Stomach (tissue), 9 donors: ENCODE data around the gene LTA. TPM values are rescaled to one million over a fixed set of nuclear protein-coding genes. Genes with fewer than 3 reads are reported as not detected.

Experiments used
- DNase-seq, 2 donors: peaks; one replicate each; pipeline versions ENCODE4 v3.0.0 to v3.0.0-alpha.2; 2013 to 2019
- H3K27ac ChIP-seq, 5 donors: fragments of 200-600 bp in 4 of 5; sonication (generic) in 4 of 5; one replicate each; pipeline ENCODE4 v1.5.1; 2013 to 2019; ENCODE audit warnings: mild to moderate bottlenecking in 1 of 5, moderate library complexity in 1 of 5
- H3K27me3 ChIP-seq, 3 donors: fragments of 200-600 bp; sonication (generic); one replicate each; pipeline ENCODE4 v1.5.1; 2017 to 2019; ENCODE audit warnings: mixed run types in 1 of 3
- H3K36me3 ChIP-seq, 4 donors: fragments of 200-600 bp; sonication (generic); 1 replicate in 3 of 4; 2 replicates in 1 of 4; pipeline ENCODE4 v1.5.1; 2016 to 2019
- H3K4me1 ChIP-seq, 4 donors: fragments of 200-600 bp; sonication (generic); one replicate each; pipeline ENCODE4 v1.5.1; 2016 to 2019
- H3K4me3 ChIP-seq, 4 donors: fragments of 200-600 bp; sonication (generic) in 3 of 4; one replicate each; pipeline ENCODE4 v1.5.1; 2016 to 2019; ENCODE audit warnings: mild to moderate bottlenecking in 1 of 4
- H3K9me3 ChIP-seq, 4 donors: fragments of 200-600 bp; sonication (generic); one replicate each; pipeline ENCODE4 v1.5.1; 2016 to 2019
- CTCF ChIP-seq, 7 experiments: fragments of 450-650 bp in 4 of 7; fragments of 200-600 bp in 3 of 7; sonication (generic) in 3 of 7; IDR thresholded peaks; one replicate each; pipeline ENCODE4 v1.5.1; 2016 to 2019; ENCODE audit warnings: antibody characterized with exemption in 7 of 7, control low read depth in 2 of 7, mild to moderate bottlenecking in 1 of 7
- EP300 ChIP-seq: sonication (generic); formaldehyde crosslinking; IDR thresholded peaks from one replicate; pipeline ENCODE4 v1.6.1; 2017; ENCODE audit warnings: antibody characterized with exemption
- POLR2A ChIP-seq, 4 donors: fragments of 450-650 bp; IDR thresholded peaks; one replicate each; pipeline ENCODE4 v1.6.1; 2016; ENCODE audit warnings: antibody characterized with exemption in 4 of 4, control low read depth in 2 of 4, mild to moderate bottlenecking in 1 of 4, moderate library complexity in 1 of 4
- POLR2AphosphoS5 ChIP-seq, 3 donors: sonication (generic); formaldehyde crosslinking; IDR thresholded peaks; one replicate each; pipeline ENCODE4 v1.6.1; 2016; ENCODE audit warnings: antibody characterized with exemption in 3 of 3
- WGBS, 5 donors: extraction: QIAGEN DNeasy Blood & Tissue Kit in 3 of 5; methylation state at CpG; one replicate each; pipeline versions ENCODE4 v1.1.5 to v1.1.7; 2013 to 2018; 5-methylcytosine and 5-hydroxymethylcytosine counted together
- intact Hi-C: fragments of 100-400 bp; cut with DNase I; formaldehyde crosslinking; loops from one replicate; pipeline ENCODE4 v1.15.1; 2023; ENCODE audit warnings: low total_unique reads
- polyA plus RNA-seq, 3 donors: library from polyadenylated mRNA; stranded (reverse); fragments of 200-250 nt; gene quantifications; one replicate each; pipeline ENCODE4 v1.2.3, GENCODE V29; 2013
- total RNA-seq, 5 donors: library from RNA; depleted of rRNA; stranded (reverse); fragments of >200 nt; gene quantifications; one replicate each; pipeline versions ENCODE4 v1.1.0 to v1.2.3, GENCODE V29; 2014 to 2016
- donor health status: healthy with polysubstance abuse.
- donor health status: Bipolar disorder and iron deficiency.
- donor health status: healthy.

Gene LTA
- total and polyA plus RNA-seq, 8 donors, result 0.18 TPM; not detected in 7

DNA sequence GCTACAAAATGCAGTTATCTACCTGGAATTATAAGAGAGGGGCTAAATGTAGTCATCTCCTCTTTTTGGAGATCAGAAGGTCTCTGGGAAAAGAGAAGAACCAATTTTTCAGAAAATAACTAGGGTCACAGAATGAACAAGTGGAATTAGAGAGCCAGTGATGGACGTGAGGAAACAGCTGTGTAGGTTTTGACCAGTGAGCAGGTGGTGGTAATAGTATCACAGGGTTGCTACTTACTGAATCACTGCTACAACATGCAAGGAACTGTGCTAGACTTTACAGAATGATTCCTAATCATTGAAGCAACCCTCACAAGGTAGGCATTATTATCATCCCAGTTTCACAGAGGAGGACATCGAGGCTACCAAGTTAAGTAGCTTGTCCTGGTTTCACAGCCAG is 27.4 kb upstream of the LTA start:
- Histone ChIP-seq H3K4me1 (peaks cover 25 to 58% (median 41%) of the 10 kb centered on the region in 4 donors), H3K4me3 (no peak overlapping the region), H3K27me3 (no peaks in the 10 kb centered on the region), H3K9me3 (no peaks in the 10 kb centered on the region), H3K27ac (no peak overlapping the region), H3K36me3 (peaks cover 6 to 17% (median 15%) of the 10 kb centered on the region in 4 donors)
- TF ChIP-seq CTCF (IDR thresholded peaks at IDR 0.05) (no peak), EP300 (no peak), POLR2AphosphoS5 (IDR thresholded peaks at IDR 0.05) (no peak), POLR2A (IDR thresholded peaks at IDR 0.05) (no peak)
- 65 to 85% (median 77%) methylated on average over 2 of the region's 2 CpGs for WGBS, 5 donors
- intact Hi-C loops, result loop anchor here (5.0 kb wide), 1 partner anchor 58 kb away; no protein-coding TSS in a partner anchor
- no peak for DNase-seq

GRCh38 chr6:31545291-31545690 is 26.8 kb upstream of the LTA start:
- peaks cover 0 to 17% (median 15%) of the 10 kb centered on the region in 4 donors for H3K36me3 ChIP-seq
- no peak overlapping the region for H3K27ac ChIP-seq
- no peaks in the 10 kb centered on the region for H3K9me3 ChIP-seq
- intact Hi-C loops, result loop anchor here (5.0 kb wide), 1 partner anchor 57 kb away; no protein-coding TSS in a partner anchor
- H3K27me3 ChIP-seq, result no peaks in the 10 kb centered on the region
- H3K4me1 ChIP-seq, result peaks cover 19 to 55% (median 35%) of the 10 kb centered on the region in 4 donors
- no peak overlapping the region for H3K4me3 ChIP-seq
- TF ChIP-seq CTCF (IDR thresholded peaks at IDR 0.05) (no peak), POLR2A (IDR thresholded peaks at IDR 0.05) (no peak), EP300 (no peak), POLR2AphosphoS5 (IDR thresholded peaks at IDR 0.05) (no peak)
- no peak for DNase-seq
- WGBS, 5 donors, result 68 to 84% (median 76%) methylated on average over 7 of the region's 7 CpGs

DNA sequence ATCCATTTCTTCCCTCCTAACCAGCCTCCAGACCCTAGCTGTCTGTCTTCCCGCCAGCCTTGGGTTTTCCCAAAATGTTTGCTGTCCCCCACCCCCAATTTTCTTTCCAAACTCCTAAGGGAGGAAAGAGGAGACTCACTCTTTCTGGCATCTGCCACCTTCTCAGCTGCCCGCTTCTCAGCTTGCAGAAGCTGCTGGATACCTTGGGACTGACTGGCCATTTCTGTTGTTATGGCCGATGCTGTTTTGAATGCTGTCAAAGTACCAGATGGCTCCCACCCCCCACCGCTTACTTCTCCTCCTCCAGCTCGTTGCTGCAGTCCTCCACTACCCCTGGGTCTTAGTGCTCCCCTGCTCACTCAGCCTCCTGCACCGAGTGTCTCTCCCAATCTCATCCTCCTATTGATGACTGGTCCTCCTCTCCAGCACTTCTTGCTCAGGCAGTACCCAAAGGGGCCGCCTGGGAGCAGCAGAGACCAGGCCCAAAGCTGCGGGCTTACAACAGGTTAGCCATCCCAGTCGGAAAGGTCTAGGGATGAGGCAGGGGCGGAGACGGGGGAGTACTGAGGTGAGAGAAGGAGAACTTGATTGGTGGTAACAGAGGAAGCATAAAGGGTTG is 25.6 kb upstream of the LTA start, which contains the start of gene ATP6V1G2:
Gene ATP6V1G2 (minus strand): TSS at position 270 of the 619 bp plus-strand sequence. CDS start 49 bp downstream, at position 221.
- DNase-seq, result peak; percentile 89 to 96
- Histone ChIP-seq H3K27ac (peak within 1 kb of the TSS; percentile 86 to 89 (median 87)), H3K4me1 (peaks cover 13 to 48% (median 36%) of the 10 kb centered on the region in 4 donors), H3K4me3 (peak within 1 kb of the TSS; percentile 43 to 54 (median 50)), H3K36me3 (peaks cover 0 to 27% (median 25%) of the 10 kb centered on the region in 4 donors), H3K27me3 (no peaks in the 10 kb centered on the region), H3K9me3 (no peaks in the 10 kb centered on the region)
- TF ChIP-seq CTCF (IDR thresholded peaks at IDR 0.05) (peak in 6 of 7 experiments; percentile 50 to 99 (median 98)), POLR2AphosphoS5 (IDR thresholded peaks at IDR 0.05) (peak in 1 of 3 donors; percentile 65), POLR2A (IDR thresholded peaks at IDR 0.05) (no peak)
- 7 to 9% (median 8%) methylated on average over 11 of the region's 11 CpGs for WGBS, 5 donors
- intact Hi-C loops, result loop anchor here (5.0 kb wide), 1 partner anchor 56 kb away; no protein-coding TSS in a partner anchor

DNA sequence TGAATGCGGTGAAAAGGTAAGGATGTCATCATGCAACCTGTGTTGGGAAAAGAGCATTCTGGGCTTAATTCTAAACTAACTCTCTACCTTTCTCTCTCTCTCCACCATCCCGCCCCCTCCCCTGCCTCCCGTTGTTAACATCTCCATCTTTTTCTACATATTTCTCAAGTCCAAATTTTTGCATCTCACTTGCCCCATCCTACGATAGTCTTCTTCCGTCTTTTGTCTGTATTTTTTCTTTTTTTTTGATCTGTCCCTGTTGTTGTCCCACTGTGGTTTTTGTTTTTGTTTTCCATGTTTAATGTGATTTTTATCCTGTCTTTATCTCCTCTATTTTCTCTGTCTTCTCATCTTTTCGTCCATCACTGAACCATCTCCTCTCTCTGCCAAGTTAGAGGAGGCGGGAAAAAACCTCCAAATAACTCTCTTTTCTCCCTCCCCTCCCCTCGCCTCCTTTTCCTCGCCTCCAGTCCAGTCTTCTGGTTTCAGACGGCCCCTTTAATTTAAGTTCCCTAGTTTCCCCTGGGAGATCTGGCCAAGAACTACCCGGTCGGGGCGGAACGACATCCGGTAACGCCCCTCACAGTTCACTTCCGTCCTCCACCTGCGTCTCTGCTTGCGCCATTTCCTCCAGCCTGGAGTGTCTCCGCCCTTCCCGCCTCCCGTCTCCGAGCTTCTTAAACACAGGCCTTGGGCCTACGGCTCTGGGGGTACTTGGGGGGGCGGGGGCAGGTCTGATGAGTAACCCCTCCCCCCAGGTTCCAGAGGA is 24.9 kb upstream of the LTA start, which contains the start of gene NFKBIL1:
Gene NFKBIL1 (plus strand): TSS at position 651 of the 769 bp plus-strand sequence. CDS start 87 bp downstream, at position 738.
- Histone ChIP-seq H3K9me3 (no peaks in the 10 kb centered on the region), H3K36me3 (peaks cover 0 to 34% (median 31%) of the 10 kb centered on the region in 4 donors), H3K27me3 (no peaks in the 10 kb centered on the region), H3K4me3 (peak within 1 kb of the TSS; percentile 43 to 54 (median 50)), H3K4me1 (peaks cover 13 to 50% (median 38%) of the 10 kb centered on the region in 4 donors), H3K27ac (peak within 1 kb of the TSS; percentile 86 to 89 (median 87))
- DNase-seq, result peak; percentile 95 to 99
- intact Hi-C loops, result loop anchor here (5.0 kb wide), 1 partner anchor 55 kb away; no protein-coding TSS in a partner anchor
- TF ChIP-seq CTCF (IDR thresholded peaks at IDR 0.05) (peak in 1 of 7 experiments; percentile 21), EP300 (no peak), POLR2AphosphoS5 (IDR thresholded peaks at IDR 0.05) (peak; percentile 81 to 94 (median 83))
- WGBS, 5 donors, result 0 to 1% (median 0%) methylated on average over 25 of the region's 25 CpGs
